Measurements from ENCODE around the gene SYNGAP1. TPM values are rescaled to one million over a fixed set of nuclear protein-coding genes. Genes with fewer than 3 reads are reported as not detected.
"Not testable (repeated sequence)": the region's sequence is repeated elsewhere in the genome, so short reads cannot be mapped to it uniquely, and the experiment has no call there.

The SYNGAP1 gene
- total and polyA plus RNA-seq, 2 of the 8 experiments (the other 6 are each of a cell fraction or from before 2014, with no cell fraction given), result 31.0 to 101 TPM

GRCh38 chr6:33379184-33379583 is 40.7 kb upstream of the SYNGAP1 start:
- H3K4ac ChIP-seq (replicated peaks; ENCODE audit: insufficient read length, low read depth, low read length); H2BK5ac ChIP-seq (ENCODE audit: low read depth, low read length); H3K36me3 ChIP-seq (ENCODE audit: control insufficient read depth in 2 of 4, insufficient read depth in 4 of 4, low read length in 3 of 4); H2AK5ac ChIP-seq (ENCODE audit: low read depth, low read length); H2BK12ac ChIP-seq (ENCODE audit: low read depth, low read length); H3K9ac ChIP-seq (replicated peaks in 1 of 4; ENCODE audit: extremely low read depth in 1 of 4, low read depth in 3 of 4, low read length in 3 of 4); H3K79me2 ChIP-seq (ENCODE audit: control insufficient read depth in 1 of 2, insufficient read depth in 2 of 2, low read length in 2 of 2); H3K4me2 ChIP-seq (ENCODE audit: insufficient read depth in 1 of 2, low read depth in 2 of 2, low read length in 2 of 2); H3K18ac ChIP-seq (ENCODE audit: extremely low read depth, low read length); H2BK20ac ChIP-seq (ENCODE audit: low read length); H3K4me1 ChIP-seq (replicated peaks in 1 of 4; ENCODE audit: control insufficient read depth in 3 of 4, insufficient read depth in 4 of 4, low read length in 3 of 4); H2BK15ac ChIP-seq (ENCODE audit: low read length); H4K5ac ChIP-seq (ENCODE audit: insufficient read length, low read depth, low read length); H3K27me3 ChIP-seq (replicated peaks in 1 of 4; ENCODE audit: control insufficient read depth in 3 of 4, extremely low read depth in 1 of 4, insufficient read depth in 3 of 4, low read length in 3 of 4); H3K56ac ChIP-seq (replicated peaks; ENCODE audit: insufficient read length, low read depth, low read length); H2AFZ ChIP-seq (ENCODE audit: low read length); H3K23ac ChIP-seq (ENCODE audit: insufficient read length); H3K23me2 ChIP-seq (ENCODE audit: low read depth, low read length); FAIRE-seq; H4K20me1 ChIP-seq (replicated peaks in 1 of 2; ENCODE audit: control insufficient read depth in 1 of 2, insufficient read depth in 2 of 2, low read length in 2 of 2); H2BK120ac ChIP-seq (replicated peaks; ENCODE audit: low read depth, low read length); H4K8ac ChIP-seq (ENCODE audit: extremely low read depth, insufficient read depth, low read length); H3K9me3 ChIP-seq (ENCODE audit: insufficient read depth in 2 of 2, low read depth in 1 of 2, low read length in 1 of 2); H3K79me1 ChIP-seq (ENCODE audit: low read depth, low read length); H4K91ac ChIP-seq (replicated peaks; ENCODE audit: insufficient read length, low read length); DNase-seq (ENCODE audit: low read depth in 1 of 2, low spot score in 2 of 2); H3K4me3 ChIP-seq (ENCODE audit: extremely low read depth in 1 of 4, insufficient read depth in 2 of 4, low read depth in 3 of 4, low read length in 4 of 4); H3K27ac ChIP-seq (ENCODE audit: low read depth, low read length); POLR2A ChIA-PET (ENCODE audit: partially characterized antibody); H3K14ac ChIP-seq (ENCODE audit: insufficient read length): not testable (repeated sequence)
- CTCF ChIA-PET (ENCODE audit: partially characterized antibody), result interaction anchor here (0.8 to 1.2 kb wide), 2 partner anchors 37 to 44 kb away, joined by 3 read pairs; no protein-coding TSS in a partner anchor
- 97% methylated on average over 9 of the region's 10 CpGs; no CpG with 5 or more reads in 1 of the 2 experiments for WGBS, 2 experiments (ENCODE audit: extremely low coverage in 1 of 2, insufficient coverage in 1 of 2, insufficient read length in 1 of 2, insufficient replicate concordance in 2 of 2, low coverage in 1 of 2, low lambda C conversion rate in 2 of 2, missing lambda C conversion rate in 1 of 2)
